Measurements from ENCODE around the gene CRTC1.

Gene CRTC1

DNA sequence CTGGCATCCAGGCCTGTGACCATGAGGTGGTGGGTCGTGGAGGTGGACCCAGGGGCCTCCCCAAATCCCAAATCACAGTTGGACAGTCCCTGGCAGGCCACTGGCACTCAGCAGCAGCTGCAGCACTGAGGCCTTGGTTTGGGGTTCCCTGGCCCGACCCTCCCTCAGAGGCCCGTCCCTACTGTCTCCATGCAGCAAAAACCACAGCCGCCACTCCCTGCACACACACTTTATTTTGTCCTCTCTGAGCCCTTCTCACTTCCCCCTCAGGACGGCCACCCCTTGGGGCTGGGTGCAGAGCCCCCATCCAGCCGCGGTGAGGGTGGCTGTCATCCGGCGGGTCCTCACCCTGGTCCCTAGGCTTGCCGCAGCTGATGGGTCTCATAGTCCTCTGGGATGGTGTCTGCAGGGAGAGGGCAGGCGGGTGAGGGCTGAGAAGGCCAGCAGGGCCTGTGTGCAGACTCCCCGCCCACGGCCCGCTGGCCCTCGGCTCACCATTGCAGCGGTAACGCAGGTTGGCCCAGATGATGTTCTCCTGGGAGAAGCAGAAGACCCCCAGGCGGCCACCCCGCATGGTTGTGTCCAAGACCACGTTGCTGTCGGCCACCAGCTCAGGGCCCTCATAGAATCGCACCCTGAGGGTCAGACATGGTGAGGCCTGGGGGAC, 99.2 kb downstream of the CRTC1 start:
- POLR2A ChIA-PET (ENCODE audit: low non-redundant PET): no interaction called here
- TF ChIP-seq, protein P1, sequence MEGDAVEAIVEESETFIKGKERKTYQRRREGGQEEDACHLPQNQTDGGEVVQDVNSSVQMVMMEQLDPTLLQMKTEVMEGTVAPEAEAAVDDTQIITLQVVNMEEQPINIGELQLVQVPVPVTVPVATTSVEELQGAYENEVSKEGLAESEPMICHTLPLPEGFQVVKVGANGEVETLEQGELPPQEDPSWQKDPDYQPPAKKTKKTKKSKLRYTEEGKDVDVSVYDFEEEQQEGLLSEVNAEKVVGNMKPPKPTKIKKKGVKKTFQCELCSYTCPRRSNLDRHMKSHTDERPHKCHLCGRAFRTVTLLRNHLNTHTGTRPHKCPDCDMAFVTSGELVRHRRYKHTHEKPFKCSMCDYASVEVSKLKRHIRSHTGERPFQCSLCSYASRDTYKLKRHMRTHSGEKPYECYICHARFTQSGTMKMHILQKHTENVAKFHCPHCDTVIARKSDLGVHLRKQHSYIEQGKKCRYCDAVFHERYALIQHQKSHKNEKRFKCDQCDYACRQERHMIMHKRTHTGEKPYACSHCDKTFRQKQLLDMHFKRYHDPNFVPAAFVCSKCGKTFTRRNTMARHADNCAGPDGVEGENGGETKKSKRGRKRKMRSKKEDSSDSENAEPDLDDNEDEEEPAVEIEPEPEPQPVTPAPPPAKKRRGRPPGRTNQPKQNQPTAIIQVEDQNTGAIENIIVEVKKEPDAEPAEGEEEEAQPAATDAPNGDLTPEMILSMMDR (conservative IDR thresholded peaks at IDR 0.05; ENCODE audit: low read depth): no peak
- DNase-seq (ENCODE audit: low spot score): no peak
- CTCF ChIA-PET: no interaction called here
- no peak overlapping the region for H3K27ac ChIP-seq

DNA sequence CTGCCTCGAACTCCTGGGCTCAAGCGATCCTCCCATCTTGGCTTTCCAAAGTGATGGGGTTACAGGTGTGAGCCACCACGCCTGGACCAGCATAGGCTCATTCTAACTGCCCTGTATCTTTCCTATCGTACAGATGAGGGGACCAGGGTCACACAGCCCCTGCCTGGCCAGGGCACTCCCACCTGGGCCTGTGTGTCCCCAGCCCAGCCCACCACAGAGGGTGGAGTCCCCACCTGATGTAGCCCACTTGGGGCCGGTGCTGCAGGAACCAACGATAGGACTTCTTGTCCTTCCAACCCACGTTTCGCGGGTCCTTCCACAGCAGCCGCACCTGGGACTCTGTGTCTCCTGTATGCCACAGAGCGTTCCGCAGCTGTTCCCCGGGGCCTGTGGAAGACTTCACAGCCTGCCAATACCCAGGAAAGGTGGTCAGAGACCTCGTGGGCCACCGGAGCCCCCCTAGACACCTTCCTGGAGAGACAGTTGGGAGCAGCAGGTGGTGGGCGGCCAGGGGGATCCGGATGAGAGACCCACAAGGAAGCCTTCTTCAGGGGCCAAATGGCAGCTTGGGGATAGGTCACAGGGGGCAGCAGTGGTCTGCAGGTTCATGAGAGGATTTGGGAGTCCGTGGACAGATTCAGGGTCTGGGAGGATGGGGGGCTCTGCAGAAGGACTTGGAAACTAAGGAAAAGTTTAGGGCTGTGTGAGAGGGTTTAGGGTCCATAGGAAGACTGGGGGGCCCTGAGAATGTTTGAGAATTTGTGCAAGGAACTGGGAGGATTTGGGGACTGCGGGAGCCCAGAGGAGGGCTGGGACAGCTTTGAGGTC, 100.7 kb downstream of the CRTC1 start:
- TF ChIP-seq, protein P1 (conservative IDR thresholded peaks at IDR 0.05; ENCODE audit: low read depth): no peak
- ChIA-PET CTCF (no interaction called here), POLR2A (ENCODE audit: low non-redundant PET) (no interaction called here)
- H3K27ac ChIP-seq: no peak overlapping the region
- no peak for DNase-seq (ENCODE audit: low spot score)

DNA sequence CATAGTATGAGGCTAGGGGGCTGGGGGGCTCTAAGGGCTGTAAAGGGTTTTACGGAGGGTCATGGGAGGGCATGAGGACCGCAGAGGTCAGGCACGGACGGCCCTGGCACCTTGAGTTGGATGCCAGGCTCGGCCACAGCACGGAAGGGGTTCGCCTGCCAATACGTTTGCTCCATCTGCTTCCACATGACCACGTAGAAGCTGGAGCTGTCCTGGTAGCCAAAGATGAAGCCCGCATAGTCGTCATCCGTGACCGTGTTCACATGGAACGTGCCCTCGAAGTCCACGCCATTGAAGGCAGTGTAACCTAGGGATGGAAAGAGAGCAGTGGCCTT, 101.3 kb downstream of the CRTC1 start:
- TF ChIP-seq, protein P1 (conservative IDR thresholded peaks at IDR 0.05; ENCODE audit: low read depth): no peak
- ChIA-PET POLR2A (ENCODE audit: low non-redundant PET) (no interaction called here), CTCF (no interaction called here)
- H3K27ac ChIP-seq: no peak overlapping the region
- no peak for DNase-seq (ENCODE audit: low spot score)

DNA sequence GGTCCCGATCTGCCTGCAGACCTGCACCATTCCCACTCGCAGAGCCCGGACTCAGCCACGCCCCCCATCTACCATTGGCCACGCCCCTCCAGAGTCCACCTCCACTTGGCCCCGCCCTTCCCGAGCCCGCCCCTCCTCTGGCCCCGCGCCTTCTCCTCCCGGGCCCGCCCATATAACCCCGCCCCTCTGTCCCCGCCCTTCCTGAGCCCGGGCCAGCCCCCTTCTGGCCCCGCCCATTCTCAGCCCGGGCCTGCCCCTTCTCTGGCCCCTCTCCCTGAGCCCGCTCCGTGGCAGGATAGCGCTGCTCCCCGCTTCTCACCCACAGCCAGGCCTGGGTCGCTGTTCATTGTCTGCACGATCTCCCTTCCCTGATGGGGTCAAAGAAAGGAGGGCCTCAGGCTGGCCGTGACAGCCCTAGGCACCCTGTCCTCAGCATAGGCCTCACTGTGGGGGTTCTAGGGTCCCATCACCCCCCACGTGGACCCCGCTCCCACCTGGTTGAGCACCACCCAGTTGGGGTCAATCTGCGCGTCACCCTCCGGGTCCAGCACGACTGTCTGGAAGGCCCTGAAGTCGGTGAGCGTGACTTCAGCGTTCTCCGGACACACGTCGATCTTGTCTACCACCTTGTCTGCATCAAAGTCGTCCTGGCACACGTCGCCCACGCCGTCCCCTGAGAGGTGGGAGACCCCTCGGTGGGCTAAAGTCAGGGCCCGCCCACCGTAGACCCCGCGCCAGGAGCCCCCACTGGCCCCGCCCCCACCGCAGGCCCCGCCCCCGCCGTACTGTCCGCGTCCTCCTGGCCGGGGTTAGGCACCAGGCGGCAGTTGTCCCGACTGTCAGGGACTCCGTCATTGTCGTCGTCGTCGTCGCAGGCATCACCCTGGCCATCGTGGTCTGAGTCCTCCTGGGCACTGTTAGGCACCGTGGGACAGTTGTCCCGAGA, 102.0 kb downstream of the CRTC1 start:
- ChIA-PET CTCF (no interaction called here), POLR2A (ENCODE audit: low non-redundant PET) (no interaction called here)
- DNase-seq (ENCODE audit: low spot score): peak; percentile 98
- no peak overlapping the region for H3K27ac ChIP-seq
- TF ChIP-seq, protein P1 (conservative IDR thresholded peaks at IDR 0.05; ENCODE audit: low read depth): no peak

DNA sequence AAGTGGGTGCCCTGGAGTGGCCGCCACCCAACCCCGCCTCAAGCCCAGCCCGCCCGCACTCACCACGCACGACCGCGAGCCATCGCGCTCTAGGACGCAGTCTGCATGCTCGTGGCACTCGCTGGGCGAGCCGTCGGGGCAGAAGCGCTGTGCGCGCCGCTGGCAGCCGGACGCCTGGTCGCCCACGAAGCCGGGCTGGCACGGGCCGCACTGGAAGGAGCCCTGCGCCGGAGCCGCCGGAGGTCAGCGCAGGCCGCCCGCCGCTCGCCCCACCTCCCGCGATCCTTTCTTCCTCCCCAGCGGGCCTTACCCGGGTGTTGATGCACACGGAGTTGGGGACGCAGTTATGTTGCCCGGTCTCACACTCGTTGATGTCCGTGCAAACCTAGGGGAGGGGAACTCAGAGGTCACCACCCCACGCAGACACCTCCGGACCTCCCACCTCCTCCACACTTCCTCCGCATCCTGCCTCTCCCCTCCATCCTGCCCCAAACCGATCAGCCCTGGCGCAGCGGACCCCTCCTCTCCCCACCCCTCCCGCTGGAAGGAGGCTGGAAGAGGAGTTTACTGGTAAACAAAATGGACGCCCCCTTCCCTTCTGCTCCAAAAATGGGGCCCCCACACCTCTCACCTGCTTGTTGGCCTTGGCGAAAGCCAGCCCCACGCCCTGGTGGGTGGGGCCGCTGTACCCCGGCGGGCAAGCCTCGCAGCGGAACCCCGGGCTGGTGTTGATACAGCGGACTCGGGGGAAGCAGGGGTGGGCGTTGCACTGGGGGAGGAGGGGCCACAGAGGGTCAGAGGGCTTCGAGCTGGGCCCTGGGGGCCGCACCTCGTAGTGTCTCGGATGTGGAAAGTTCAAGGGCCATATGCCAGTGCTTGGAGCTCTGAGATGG, 105.3 kb downstream of the CRTC1 start:
- no peak for DNase-seq (ENCODE audit: low spot score)
- POLR2A ChIA-PET (ENCODE audit: low non-redundant PET): no interaction called here
- no peak overlapping the region for H3K27ac ChIP-seq
- TF ChIP-seq, protein P1 (conservative IDR thresholded peaks at IDR 0.05; ENCODE audit: low read depth): no peak
- CTCF ChIA-PET: no interaction called here
